GM19452 (cell line): Measurements from ENCODE around the gene TREH.

Experiments used
- ATAC-seq: cut with Tn5 transposase; IDR thresholded peaks from one replicate; pipeline ENCODE4 v1.9.1; 2021; ENCODE audit not compliant: unreplicated experiment

TREH gene

DNA sequence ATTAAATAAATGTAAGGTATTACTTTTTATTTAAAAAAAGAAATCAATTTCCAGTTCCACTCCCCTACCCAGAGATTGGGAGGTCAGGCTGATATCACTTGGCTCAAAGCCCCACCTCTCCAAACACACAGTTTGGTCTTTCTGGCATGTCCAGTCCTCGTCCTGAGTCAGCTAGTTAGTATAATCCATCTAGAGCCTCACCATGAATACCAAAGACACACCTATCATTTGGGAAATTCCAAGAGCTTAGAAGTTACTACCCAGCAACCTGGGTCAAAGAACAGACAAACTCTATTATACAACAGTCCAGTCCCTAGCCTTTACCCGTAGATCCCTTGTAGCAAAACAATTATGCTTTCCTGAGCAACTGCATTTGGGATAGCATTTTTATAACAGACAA lies 9.4 kb downstream of the TREH start:
- no peak for ATAC-seq

- no peak for ATAC-seq
Measured at GRCh38 chr11:118666371-118666770, 13.1 kb downstream of the TREH start.

DNA sequence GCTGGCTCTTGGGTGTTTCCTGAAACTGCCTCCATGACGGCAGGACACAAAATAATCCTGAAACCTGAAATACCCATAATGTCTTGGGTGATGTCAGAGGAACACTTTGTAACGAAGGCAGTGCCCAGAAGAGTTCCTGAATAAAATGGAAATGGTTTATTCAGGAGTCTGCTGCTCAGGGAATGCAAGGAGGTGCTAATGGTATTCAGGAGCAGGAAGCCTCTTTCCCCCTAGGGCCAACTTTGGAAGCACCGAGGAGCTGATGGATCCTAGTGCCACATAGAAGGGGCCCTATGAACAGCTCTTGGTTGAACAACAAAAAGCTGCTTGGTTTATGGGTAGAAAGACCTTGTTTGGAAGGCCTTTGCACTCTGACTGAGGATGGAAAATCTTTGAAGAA lies 15.5 kb downstream of the TREH start:
- no peak for ATAC-seq

GRCh38 chr11:118663381-118663780 lies 16.1 kb downstream of the TREH start:
- no peak for ATAC-seq

DNA sequence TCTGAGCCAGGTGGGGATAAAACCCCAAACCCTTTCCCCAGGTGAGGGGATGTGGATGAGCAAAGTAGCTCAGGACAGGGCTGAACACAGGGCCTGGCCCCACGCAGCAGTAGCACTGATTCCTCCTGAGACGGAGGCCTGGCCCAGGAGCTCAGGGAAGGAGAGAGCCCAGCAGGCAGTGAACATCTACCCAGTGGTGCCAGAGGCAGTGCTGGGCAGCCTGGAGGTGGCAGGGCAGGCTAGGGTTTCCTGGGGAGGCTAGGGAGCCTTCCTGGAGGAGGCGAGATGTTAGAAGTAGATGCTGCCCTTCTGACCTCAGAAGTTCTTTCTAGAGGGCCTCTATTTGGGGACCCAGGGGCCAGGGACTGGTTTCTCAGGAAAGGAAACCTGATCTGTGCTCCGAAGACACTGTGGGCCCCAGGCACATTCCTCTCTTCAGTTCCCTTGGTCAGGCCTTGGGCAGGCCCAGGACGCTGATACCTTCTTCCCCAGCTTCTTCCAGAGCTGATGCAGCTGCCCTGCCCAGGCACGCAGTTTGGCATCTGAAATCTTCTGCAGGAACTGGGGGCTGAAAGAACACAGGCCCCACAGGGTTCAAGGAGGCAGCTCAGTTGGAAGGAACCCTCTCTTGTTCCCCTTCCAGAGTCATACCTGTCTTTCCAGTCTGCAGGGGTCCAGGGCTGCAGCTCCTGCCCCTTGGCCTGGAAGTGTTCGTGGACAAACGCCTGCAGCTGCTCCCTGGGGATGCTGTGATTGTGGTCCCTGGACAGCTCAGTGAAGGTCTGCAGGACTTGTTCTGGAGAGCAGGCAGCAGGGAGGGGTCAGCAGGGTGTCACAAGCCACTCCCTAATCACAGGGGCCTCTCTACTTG lies 16.8 kb downstream of the TREH start:
- no peak for ATAC-seq

DNA sequence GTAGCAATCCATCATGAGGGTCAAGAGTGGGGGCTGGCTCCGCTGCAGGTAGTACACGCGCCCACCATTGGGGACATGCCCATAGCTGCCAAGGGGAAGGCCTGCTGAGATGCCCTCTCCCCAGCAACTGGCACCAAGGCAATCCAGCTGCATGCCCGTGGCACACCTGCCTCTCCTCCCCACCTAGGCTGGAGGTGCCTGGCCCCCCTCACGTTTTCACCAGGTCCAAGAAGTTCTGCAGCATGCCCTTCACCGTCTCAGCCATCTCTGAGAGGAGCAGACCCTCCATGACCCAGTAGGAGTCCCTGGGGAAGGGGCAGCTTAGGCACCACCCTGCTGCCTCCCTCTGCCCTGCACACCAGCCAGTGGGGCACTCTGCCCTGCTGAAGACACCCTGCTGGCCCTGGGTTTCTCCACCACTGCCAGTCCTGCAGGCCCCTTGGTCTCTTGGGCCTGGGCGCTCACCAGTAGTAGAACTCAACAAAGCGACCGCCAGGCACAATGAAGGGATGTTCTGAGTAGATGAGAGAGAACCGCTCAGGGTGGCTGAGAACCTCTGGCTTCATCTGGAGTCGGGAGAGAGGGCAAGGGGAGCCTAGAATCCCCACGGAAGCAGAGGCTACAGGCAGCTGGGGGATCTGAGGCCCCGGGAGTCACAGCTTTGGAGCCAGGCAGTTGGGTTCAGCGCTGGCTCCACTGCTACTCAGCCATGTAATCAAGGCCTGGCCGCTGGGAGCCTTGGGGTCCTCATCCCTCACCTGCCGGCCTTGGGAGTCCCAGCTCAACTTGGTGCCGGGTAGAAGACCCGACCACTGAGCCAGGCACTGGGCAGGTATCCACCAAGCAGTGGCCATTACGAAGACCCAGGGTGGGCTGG lies 17.8 kb downstream of the TREH start:
- ATAC-seq = no peak

DNA sequence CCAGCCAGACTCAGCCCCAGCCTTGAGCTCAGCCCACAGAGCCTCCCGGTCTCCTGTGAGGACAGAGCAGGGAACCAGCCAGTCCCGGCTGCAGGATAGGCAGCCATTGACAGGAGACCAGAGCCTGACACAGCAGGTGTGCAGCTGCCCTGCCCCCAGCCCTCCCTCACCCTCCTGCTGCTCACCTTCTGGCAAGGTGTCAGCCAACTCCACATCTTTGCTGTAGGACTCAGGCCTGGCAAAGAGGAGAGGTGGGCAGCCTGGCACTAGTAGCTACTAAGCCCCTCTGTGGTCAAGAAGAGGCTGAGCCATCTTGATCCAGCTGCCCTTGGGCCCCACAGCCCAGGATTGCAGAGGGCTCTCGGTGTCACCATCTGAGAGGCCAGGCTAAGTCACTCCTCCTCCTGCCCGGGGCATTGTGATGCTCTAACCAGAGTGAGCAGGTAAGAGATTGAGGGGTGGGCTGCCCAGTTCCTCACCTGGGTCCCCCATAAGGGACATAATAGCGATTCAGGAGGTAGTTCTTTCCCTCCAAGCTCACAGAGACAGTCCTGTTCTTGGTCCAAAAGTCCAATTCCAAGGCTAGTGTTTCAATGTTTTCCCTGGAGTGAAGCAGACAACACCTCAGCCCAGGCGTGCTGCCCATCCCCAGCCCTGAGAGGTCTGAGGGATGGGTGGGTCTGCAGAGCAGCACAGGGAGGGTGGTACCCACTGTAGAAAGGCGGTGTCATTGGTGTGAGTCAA lies 18.6 kb downstream of the TREH start:
- ATAC-seq = no peak

DNA sequence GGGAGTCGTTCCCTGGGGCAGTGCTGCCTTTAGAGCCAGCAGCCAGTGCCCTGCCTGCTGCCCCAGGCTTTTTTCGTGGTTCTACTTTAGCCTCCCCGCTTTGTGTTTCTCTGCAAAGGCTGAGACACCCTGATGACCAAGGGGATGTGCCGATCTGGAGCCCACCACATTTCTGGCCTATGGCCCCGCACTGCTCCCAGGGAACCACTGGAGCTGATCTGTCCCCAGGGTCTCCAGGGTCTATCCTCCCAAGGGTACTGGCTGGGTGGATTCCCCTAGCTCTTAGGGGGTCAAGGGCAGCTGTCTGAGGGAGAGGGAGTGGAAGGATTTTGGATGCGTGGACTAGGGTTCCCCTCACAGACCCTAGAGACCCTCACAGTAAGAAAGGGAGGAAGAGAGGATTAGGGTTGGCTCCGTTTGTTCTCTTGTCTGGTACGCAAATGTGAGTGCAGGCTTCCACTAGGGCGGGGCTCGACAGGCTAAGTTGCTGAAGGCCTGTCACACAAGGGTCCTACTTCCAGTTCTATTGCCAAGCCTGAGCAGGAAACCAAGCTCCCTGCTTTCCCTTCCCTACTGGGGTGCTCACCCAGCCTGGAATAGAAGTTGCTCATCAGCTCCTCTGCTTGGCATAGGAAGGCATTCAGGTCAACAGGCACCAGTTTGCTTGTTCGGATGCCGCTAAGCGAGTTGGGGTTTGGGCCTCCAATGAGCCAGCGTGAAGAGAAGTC lies 19.3 kb downstream of the TREH start:
- no peak for ATAC-seq

DNA sequence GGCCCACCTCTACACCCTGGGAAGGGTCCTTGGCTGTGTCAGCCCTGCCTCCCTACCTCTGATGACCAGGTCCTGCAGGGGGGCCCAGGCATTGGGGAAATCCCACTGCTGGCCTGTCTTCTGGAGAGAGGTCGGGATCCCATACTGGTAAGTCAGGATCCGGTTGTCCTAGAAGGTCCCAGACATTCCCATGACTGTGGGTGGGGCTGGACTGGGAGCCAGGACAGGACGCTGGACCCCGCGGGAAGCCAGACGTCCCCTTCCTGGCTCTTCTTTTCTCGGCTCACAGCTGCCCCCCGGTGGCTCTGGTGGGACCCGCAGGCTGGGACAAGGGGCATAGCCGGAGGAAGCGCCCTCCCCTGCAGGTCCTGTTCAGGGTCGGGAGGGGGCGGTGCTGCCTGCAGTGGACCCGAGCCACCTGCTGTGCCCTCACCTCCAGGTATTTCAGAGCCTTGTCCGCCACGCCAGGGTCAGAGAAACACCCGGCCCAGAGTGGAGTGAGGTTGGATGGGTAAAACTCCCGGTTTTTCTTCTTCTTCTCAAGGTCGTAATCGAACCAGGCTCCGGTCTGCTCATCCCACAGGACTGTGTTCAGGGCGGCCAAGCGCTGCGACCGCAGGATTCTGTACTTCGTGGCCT lies 20.0 kb downstream of the TREH start:
- ATAC-seq = no peak

- no peak for ATAC-seq
Measured at GRCh38 chr11:118658429-118659313, 20.8 kb downstream of the TREH start.

GRCh38 chr11:118657709-118658428 lies 21.6 kb downstream of the TREH start:
- no peak for ATAC-seq

DNA sequence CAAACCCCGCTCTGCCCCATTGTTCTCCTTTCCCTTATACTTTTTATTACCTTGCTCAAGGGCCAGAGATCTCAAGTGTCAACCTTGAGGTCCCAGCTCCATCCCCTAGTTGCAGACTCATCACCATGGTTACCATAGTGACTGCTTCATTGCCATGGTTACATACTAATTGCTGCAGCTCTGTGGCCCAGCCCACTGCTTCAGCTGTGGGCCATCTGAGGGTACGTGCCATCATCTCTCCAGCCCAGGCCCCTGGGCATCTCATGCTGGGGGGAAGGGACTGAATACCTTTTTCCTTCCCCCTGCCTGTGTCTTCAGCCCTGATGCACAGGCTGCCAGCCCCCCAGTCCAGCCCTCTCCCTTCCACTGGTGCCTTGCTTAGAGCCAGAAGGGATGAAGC lies 22.2 kb downstream of the TREH start:
- no peak for ATAC-seq

GRCh38 chr11:118656563-118657165 lies 22.8 kb downstream of the TREH start:
- ATAC-seq = no peak

DNA sequence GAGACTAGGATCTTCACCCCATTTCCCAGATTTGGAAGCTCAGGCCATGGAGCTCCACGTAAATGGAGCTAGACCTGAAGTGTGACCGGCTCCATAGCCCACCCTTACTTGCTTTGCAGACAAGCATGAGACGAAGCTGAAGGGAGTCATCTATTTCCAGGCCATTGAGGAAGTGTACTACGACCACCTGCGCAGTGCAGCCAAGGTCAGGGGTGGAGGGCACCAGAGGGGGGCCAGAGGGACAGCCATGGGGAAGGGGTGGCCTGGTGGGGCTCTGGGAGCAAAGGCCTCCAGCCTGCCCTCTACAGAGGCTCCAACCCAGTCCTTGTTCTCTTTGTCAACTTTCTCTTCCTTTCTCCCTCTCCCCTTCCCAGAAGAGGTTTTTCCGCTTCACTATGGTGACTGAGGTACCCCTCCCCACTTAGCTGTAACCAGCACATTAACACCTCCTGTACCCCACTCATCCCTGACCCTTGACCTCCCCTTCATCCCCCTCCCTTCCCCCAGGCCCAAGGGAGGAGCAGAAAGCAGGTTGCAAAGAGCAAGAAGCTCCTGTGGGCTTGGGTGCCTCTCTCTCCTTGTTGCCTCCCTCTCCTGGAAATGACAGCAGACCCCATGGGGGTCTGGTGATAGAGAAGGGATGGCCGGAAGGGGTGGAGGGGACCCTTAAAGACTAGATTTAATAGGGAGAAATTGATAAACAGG lies 23.8 kb downstream of the TREH start:
- no peak for ATAC-seq

DNA sequence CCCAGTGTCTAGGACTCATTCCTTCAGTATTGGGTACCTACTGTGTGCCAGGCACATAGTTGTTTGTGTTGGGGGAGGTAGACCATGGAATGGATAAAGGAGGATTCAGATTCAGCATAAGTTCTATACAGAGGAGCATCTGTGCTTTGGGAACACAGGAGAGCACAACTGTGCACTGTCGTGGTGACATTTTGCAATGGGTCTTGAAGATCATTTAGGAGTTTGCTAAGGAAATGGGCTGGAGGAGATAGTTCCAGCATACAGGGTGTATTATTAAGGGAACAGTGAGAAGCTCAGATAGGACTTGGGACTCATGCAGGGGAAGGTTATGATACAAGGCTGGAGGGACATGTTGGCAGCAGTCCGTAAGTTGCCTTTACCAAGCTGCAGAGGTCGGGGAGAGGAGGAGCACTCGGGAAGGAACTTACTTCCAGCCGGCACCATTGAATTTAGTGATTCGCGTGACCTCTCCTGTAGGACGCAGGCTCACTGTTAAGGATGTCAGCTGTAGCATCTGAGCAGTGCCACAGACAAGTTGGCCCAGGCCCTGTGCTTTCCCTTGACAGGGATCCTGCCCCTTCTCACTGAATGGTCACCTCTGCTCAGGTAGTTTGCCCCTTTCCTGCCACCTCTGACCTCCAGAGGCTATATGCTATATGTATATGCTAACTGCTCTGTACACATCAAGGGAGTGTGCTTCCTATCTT lies 25.6 kb downstream of the TREH start:
- no peak for ATAC-seq

GRCh38 chr11:118652681-118653181 lies 26.7 kb downstream of the TREH start:
- no peak for ATAC-seq

DNA sequence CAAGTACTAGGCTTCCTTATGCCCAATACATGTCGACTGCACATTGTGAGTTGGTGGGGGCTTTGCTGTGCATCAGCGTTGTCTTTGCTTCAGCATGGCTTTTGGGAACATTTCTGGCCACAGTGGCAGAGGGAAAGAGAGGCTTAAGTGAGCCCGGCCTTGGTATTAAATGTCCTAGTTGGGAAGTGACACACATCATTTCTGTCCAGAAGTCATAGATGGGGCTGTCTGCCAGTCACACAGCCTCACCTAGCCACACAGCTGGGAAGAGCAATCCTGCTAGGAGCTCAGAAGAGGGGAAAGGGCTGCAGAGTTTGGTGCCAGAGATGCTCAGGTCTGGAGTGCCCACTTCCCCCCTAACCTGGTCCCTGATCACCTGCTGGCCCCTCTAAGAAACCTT lies 27.6 kb downstream of the TREH start:
- ATAC-seq = no peak
